ENCODE data around the gene PDE6B.
"Not testable (repeated sequence)": the region's sequence is repeated elsewhere in the genome, so short reads cannot be mapped to it uniquely, and the experiment has no call there.

Gene PDE6B

DNA sequence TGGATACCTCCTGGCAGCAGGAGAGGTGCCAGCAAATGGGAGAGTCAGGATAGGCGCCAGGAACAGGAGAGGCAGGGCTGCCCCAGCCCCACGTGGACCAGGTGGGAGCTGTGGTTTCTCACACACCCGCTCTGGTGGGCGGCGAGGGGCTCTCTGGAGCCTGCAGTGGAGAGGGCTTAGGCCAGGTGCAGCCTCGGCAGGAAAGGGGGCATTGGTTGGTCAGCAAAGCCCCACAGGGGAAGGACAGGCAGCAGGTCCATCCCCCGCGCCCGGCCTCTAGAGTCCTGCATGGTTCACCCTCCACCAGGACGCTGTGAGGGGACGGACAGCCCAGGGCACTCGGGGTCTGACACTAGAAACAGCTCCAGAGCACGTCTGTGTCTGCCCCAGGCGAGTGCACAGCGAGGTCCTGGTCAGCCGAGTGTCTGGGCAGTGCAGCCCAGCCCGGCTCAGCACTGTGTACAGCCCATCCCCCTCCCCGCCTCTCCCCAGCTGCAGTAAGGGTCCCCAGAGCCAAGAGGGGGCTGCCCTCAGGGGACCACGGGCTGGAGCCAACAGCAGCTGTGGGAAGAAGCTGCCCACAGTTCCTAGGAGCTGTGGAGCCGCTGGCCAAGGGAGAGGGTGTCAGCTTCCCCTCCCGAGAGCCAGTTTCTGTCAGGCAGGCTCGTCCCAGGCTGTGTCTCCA lies 40.5 kb downstream of the PDE6B start:
- 0 out of 2 replicates have a peak, but pooled peaks cover 11% of the 10 kb centered on the region for H3F3A ChIP-seq (ENCODE audit: insufficient read depth)
- no peak overlapping the region for H3K4me3 ChIP-seq (ENCODE audit: insufficient read depth, low read length, poor library complexity, severe bottlenecking)
- no peaks in the 10 kb centered on the region for H3K9me3 ChIP-seq (ENCODE audit: insufficient read depth, low read length)
- no peak overlapping the region for H3K27ac ChIP-seq (ENCODE audit: low read depth, low read length)
- no peaks in the 10 kb centered on the region for H3K36me3 ChIP-seq (ENCODE audit: low read length)
- no peak for TF ChIP-seq EZH2phosphoT487 (conservative IDR thresholded peaks at IDR 0.05; ENCODE audit: low read length)
- no peaks in the 10 kb centered on the region for H3K79me2 ChIP-seq (ENCODE audit: insufficient read depth, low read length)
- H3K9me2 ChIP-seq (replicated peaks; ENCODE audit: insufficient read depth, low read length): no peaks in the 10 kb centered on the region
- no peaks in the 10 kb centered on the region for H3K27me3 ChIP-seq (ENCODE audit: low read length)
- H4K20me1 ChIP-seq (ENCODE audit: low read depth, low read length): no peaks in the 10 kb centered on the region
- H3K4me2 ChIP-seq (ENCODE audit: low read depth, low read length, poor library complexity, severe bottlenecking): peak overlapping the region; percentile 64
- no peak overlapping the region for H2AFZ ChIP-seq (ENCODE audit: low read depth, low read length, severe bottlenecking)
- H3K9ac ChIP-seq (ENCODE audit: low read length): no peak overlapping the region; the same call in 1 of the 2 replicates

- Histone ChIP-seq H3K27ac (ENCODE audit: low read depth, low read length) (no peak overlapping the region), H3K9ac (ENCODE audit: low read length) (no peak overlapping the region), H3K36me3 (ENCODE audit: low read length) (no peaks in the 10 kb centered on the region), H3K9me3 (ENCODE audit: insufficient read depth, low read length) (no peaks in the 10 kb centered on the region), H3K79me2 (ENCODE audit: insufficient read depth, low read length) (no peaks in the 10 kb centered on the region), H3K27me3 (ENCODE audit: low read length) (no peaks in the 10 kb centered on the region), H3K4me2 (ENCODE audit: low read depth, low read length, poor library complexity, severe bottlenecking) (no peak overlapping the region), H2AFZ (ENCODE audit: low read depth, low read length, severe bottlenecking) (no peak overlapping the region), H4K20me1 (ENCODE audit: low read depth, low read length) (no peaks in the 10 kb centered on the region), H3K4me3 (ENCODE audit: insufficient read depth, low read length, poor library complexity, severe bottlenecking) (no peak overlapping the region), H3F3A (ENCODE audit: insufficient read depth) (0 out of 2 replicates have a peak, but pooled peaks cover 13% of the 10 kb centered on the region), H3K9me2 (replicated peaks; ENCODE audit: insufficient read depth, low read length) (no peaks in the 10 kb centered on the region)
- TF ChIP-seq CTCF (IDR thresholded peaks at IDR 0.05; ENCODE audit: insufficient read depth, low read length, poor library complexity, severe bottlenecking): no peak
- TF ChIP-seq EZH2phosphoT487 (conservative IDR thresholded peaks at IDR 0.05; ENCODE audit: low read length): no peak
Measured at GRCh38 chr4:666436-666810, 41.0 kb downstream of the PDE6B start.

DNA sequence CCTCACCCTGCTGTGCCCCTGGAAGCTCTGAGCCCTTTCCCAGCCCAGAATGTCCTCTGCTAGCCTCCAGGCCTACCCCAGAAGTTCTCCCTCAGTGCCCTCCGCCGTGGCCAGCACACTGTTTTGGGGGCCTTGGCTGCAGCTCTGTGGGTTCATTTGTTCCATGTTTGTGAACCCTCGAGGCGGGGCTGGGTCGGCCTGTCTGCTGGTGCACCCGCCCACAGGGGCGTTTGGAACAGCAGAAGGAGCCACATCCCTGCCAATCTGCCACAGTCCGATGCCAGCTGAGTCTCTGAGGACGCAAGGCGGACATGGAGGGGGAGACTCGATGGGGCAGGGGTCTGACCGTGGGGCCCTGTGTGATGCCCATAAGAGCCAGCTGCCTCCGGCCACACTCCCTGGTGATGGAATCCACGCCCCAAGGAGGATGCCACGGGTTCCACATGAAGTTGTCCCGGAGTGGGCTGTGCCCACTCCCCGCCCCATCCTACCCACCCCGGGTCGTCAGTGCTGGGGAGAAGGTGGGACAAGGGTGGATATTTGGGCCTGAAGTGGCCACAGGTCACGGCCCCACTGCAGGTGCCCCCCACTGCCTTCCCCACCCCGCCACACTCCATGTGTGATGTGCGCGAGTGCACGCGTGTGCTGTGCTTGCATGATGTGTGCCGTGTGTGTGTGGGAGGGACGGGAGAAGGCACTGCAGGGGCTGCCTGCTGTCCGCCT lies 41.6 kb downstream of the PDE6B start:
- H4K20me1 ChIP-seq (ENCODE audit: low read depth, low read length): no peaks in the 10 kb centered on the region
- no peak overlapping the region for H3K27ac ChIP-seq (ENCODE audit: low read depth, low read length)
- peaks cover 16% of the 10 kb centered on the region; the same call in 1 of the 2 replicates for H3F3A ChIP-seq (ENCODE audit: insufficient read depth)
- no peak overlapping the region for H3K9ac ChIP-seq (ENCODE audit: low read length)
- no peaks in the 10 kb centered on the region for H3K79me2 ChIP-seq (ENCODE audit: insufficient read depth, low read length)
- no peak overlapping the region for H3K4me2 ChIP-seq (ENCODE audit: low read depth, low read length, poor library complexity, severe bottlenecking)
- no peaks in the 10 kb centered on the region for H3K9me3 ChIP-seq (ENCODE audit: insufficient read depth, low read length)
- TF ChIP-seq EZH2phosphoT487 (conservative IDR thresholded peaks at IDR 0.05; ENCODE audit: low read length): no peak
- no peak for TF ChIP-seq CTCF (IDR thresholded peaks at IDR 0.05; ENCODE audit: insufficient read depth, low read length, poor library complexity, severe bottlenecking)
- H3K27me3 ChIP-seq (ENCODE audit: low read length): no peaks in the 10 kb centered on the region
- no peak overlapping the region for H2AFZ ChIP-seq (ENCODE audit: low read depth, low read length, severe bottlenecking)
- H3K36me3 ChIP-seq (ENCODE audit: low read length): no peaks in the 10 kb centered on the region
- H3K9me2 ChIP-seq (replicated peaks; ENCODE audit: insufficient read depth, low read length): no peaks in the 10 kb centered on the region
- no peak overlapping the region for H3K4me3 ChIP-seq (ENCODE audit: insufficient read depth, low read length, poor library complexity, severe bottlenecking)

DNA sequence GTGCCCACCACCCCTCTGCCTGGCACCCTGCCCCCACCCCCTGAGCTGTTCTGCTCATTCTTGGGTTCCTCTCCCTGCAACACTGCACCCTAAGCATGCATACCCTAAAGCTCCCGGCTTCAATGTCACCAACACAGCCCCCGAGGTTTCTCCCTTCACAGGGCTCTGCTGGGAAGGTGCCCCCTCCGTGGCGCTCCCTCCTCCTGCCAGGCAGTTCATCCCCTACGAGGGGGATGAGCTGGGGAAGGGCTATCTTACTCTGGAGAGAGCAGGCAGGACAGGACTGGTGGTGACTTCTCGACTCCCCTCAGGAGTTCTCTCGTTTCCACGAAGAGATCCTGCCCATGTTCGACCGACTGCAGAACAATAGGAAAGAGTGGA lies 42.2 kb downstream of the PDE6B start:
- H3K79me2 ChIP-seq (ENCODE audit: insufficient read depth, low read length): 0 out of 2 replicates have a peak, but pooled peaks cover 3% of the 10 kb centered on the region
- no peak overlapping the region for H3K9ac ChIP-seq (ENCODE audit: low read length)
- no peak overlapping the region for H2AFZ ChIP-seq (ENCODE audit: low read depth, low read length, severe bottlenecking)
- no peak overlapping the region for H3K4me3 ChIP-seq (ENCODE audit: insufficient read depth, low read length, poor library complexity, severe bottlenecking)
- H3K27ac ChIP-seq (ENCODE audit: low read depth, low read length): no peak overlapping the region; the same call in 1 of the 2 replicates
- H4K20me1 ChIP-seq (ENCODE audit: low read depth, low read length): no peaks in the 10 kb centered on the region
- peaks cover 16% of the 10 kb centered on the region; the same call in 1 of the 2 replicates for H3F3A ChIP-seq (ENCODE audit: insufficient read depth)
- H3K36me3 ChIP-seq (ENCODE audit: low read length): no peaks in the 10 kb centered on the region
- no peak overlapping the region for H3K4me2 ChIP-seq (ENCODE audit: low read depth, low read length, poor library complexity, severe bottlenecking)
- no peaks in the 10 kb centered on the region for H3K9me2 ChIP-seq (replicated peaks; ENCODE audit: insufficient read depth, low read length)
- TF ChIP-seq CTCF (IDR thresholded peaks at IDR 0.05; ENCODE audit: insufficient read depth, low read length, poor library complexity, severe bottlenecking): no peak
- TF ChIP-seq EZH2phosphoT487 (conservative IDR thresholded peaks at IDR 0.05; ENCODE audit: low read length): no peak
- no peaks in the 10 kb centered on the region for H3K27me3 ChIP-seq (ENCODE audit: low read length)
- H3K9me3 ChIP-seq (ENCODE audit: insufficient read depth, low read length): no peaks in the 10 kb centered on the region

DNA sequence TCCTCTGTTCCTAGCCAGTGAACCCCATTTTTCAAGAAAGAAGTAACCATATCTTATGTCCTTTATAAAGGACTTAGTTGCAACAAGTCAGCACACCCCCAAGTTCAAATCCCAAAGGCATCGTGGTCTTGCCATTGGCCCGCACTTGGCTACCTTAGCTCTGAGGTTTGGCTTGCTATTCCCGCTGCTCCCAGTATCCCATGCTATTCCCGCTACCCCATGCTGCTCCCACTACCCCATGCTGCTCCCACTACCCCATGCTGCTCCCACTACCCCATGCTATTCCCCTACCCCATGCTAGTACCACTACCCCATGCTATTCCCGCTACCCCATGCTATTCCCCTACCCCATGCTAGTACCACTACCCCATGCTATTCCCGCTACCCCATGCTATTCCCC lies 42.8 kb downstream of the PDE6B start:
- Histone ChIP-seq H3F3A (ENCODE audit: insufficient read depth) (peaks cover 16% of the 10 kb centered on the region; the same call in 1 of the 2 replicates), H3K27ac (ENCODE audit: low read depth, low read length) (peak overlapping the region; percentile 42)
- not testable (repeated sequence) for H4K20me1 ChIP-seq (ENCODE audit: low read depth, low read length); H3K9me2 ChIP-seq (replicated peaks; ENCODE audit: insufficient read depth, low read length); H3K4me3 ChIP-seq (ENCODE audit: insufficient read depth, low read length, poor library complexity, severe bottlenecking); H3K27me3 ChIP-seq (ENCODE audit: low read length); H3K9me3 ChIP-seq (ENCODE audit: insufficient read depth, low read length); H3K4me2 ChIP-seq (ENCODE audit: low read depth, low read length, poor library complexity, severe bottlenecking); H3K36me3 ChIP-seq (ENCODE audit: low read length); H3K9ac ChIP-seq (ENCODE audit: low read length); H2AFZ ChIP-seq (ENCODE audit: low read depth, low read length, severe bottlenecking); H3K79me2 ChIP-seq (ENCODE audit: insufficient read depth, low read length)
